ENCODE results near the gene RELA.

The RELA gene

GRCh38 chr11:65609665-65610064 lies 53.1 kb downstream of the RELA start:
- TF ChIP-seq CTCF (IDR thresholded peaks at IDR 0.05), result no peak
- no peak overlapping the region for H3K9ac ChIP-seq
- no peaks in the 10 kb centered on the region for H3K9me3 ChIP-seq (ENCODE audit: control insufficient read depth, low read length)
- H3K4me2 ChIP-seq (ENCODE audit: low read length), result no peak overlapping the region
- no peak overlapping the region for H3K4me3 ChIP-seq (ENCODE audit: low read depth, low read length)
- no peaks in the 10 kb centered on the region for H3K27me3 ChIP-seq (ENCODE audit: control insufficient read depth, insufficient read depth, low read length)
- H3K36me3 ChIP-seq (ENCODE audit: control insufficient read depth, insufficient read depth, low read length), result no peaks in the 10 kb centered on the region
- no peak overlapping the region for H2AFZ ChIP-seq
- peak overlapping the region; percentile 15 for H3K27ac ChIP-seq
- H3K4me1 ChIP-seq, result no peaks in the 10 kb centered on the region
- no peaks in the 10 kb centered on the region for H3K79me2 ChIP-seq

- Histone ChIP-seq H3K4me1 (no peaks in the 10 kb centered on the region), H3K4me2 (ENCODE audit: low read length) (no peak overlapping the region), H2AFZ (no peak overlapping the region), H3K79me2 (no peaks in the 10 kb centered on the region), H3K9ac (no peak overlapping the region), H3K9me3 (ENCODE audit: control insufficient read depth, low read length) (no peaks in the 10 kb centered on the region), H3K4me3 (ENCODE audit: low read depth, low read length) (no peak overlapping the region), H3K27ac (no peak overlapping the region), H3K27me3 (ENCODE audit: control insufficient read depth, insufficient read depth, low read length) (no peaks in the 10 kb centered on the region), H3K36me3 (ENCODE audit: control insufficient read depth, insufficient read depth, low read length) (no peaks in the 10 kb centered on the region)
- TF ChIP-seq CTCF (IDR thresholded peaks at IDR 0.05), result no peak
Measured at GRCh38 chr11:65609229-65609628, 53.5 kb downstream of the RELA start.

- H3K27ac ChIP-seq, result no peak overlapping the region
- TF ChIP-seq CTCF (IDR thresholded peaks at IDR 0.05), result no peak
- no peak overlapping the region for H3K4me3 ChIP-seq (ENCODE audit: low read depth, low read length)
Measured at GRCh38 chr11:65607614-65608426, 54.9 kb downstream of the RELA start.

GRCh38 chr11:65606876-65607613 lies 55.7 kb downstream of the RELA start:
- no peaks in the 10 kb centered on the region for H3K79me2 ChIP-seq
- H3K36me3 ChIP-seq (ENCODE audit: control insufficient read depth, insufficient read depth, low read length), result no peaks in the 10 kb centered on the region
- H3K27me3 ChIP-seq (ENCODE audit: control insufficient read depth, insufficient read depth, low read length), result no peaks in the 10 kb centered on the region
- no peak overlapping the region for H3K4me3 ChIP-seq (ENCODE audit: low read depth, low read length)
- no peaks in the 10 kb centered on the region for H3K4me1 ChIP-seq
- H3K27ac ChIP-seq, result peak overlapping the region; percentile 42
- H2AFZ ChIP-seq, result no peak overlapping the region
- H3K4me2 ChIP-seq (ENCODE audit: low read length), result no peak overlapping the region
- no peak overlapping the region for H3K9ac ChIP-seq
- H3K9me3 ChIP-seq (ENCODE audit: control insufficient read depth, low read length), result no peaks in the 10 kb centered on the region
- no peak for TF ChIP-seq CTCF (IDR thresholded peaks at IDR 0.05)

More at GRCh38 chr11:65607614-65608426, 54.9 kb downstream of the RELA start:
- H3K36me3 ChIP-seq (ENCODE audit: control insufficient read depth, insufficient read depth, low read length), result no peaks in the 10 kb centered on the region
- H3K4me2 ChIP-seq (ENCODE audit: low read length), result no peak overlapping the region
- H3K27me3 ChIP-seq (ENCODE audit: control insufficient read depth, insufficient read depth, low read length), result no peaks in the 10 kb centered on the region
- no peaks in the 10 kb centered on the region for H3K79me2 ChIP-seq
- H3K9me3 ChIP-seq (ENCODE audit: control insufficient read depth, low read length), result no peaks in the 10 kb centered on the region
- H2AFZ ChIP-seq, result no peak overlapping the region
- no peak overlapping the region for H3K9ac ChIP-seq
- H3K4me1 ChIP-seq, result no peaks in the 10 kb centered on the region
